Measurements from ENCODE around the gene CRYGN.

The CRYGN gene

GRCh38 chr7:151448261-151449252, 8.6 kb upstream of the CRYGN start:
- TF ChIP-seq CTCF (IDR thresholded peaks at IDR 0.05; ENCODE audit: insufficient read depth, low read length, poor library complexity, severe bottlenecking): peak; percentile 73
- H3K4me3 ChIP-seq (replicated peaks; ENCODE audit: low read depth, low read length): peak overlapping the region; percentile 53
- no peaks in the 10 kb centered on the region; the same call in 1 of the 2 replicates for H3K27me3 ChIP-seq (replicated peaks; ENCODE audit: control insufficient read depth, insufficient read depth, low read length)
- DNase-seq (ENCODE audit: extremely low read depth, insufficient read length): peak; percentile 64
- no peaks in the 10 kb centered on the region for H3K36me3 ChIP-seq (ENCODE audit: control insufficient read depth, insufficient read depth, low read length)

DNA sequence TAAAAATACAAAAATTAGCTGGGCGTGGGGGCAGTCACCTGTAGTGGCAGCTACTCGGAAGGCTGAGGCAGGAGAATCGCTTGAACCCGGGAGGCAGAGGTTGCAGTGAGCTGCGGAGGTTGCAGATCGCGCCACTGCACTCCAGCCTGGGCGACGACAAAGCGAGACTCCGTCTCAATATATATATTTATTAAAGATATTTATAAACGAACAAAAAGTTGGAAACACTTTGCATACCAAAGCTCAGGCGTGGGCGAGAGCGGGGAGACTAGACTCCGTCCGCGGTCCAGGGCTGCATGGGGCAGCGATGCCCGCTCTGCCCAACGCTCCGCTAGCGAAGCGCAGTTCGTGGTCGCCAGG, 7.9 kb upstream of the CRYGN start:
- Histone ChIP-seq H3K27me3 (replicated peaks; ENCODE audit: control insufficient read depth, insufficient read depth, low read length) (no peaks in the 10 kb centered on the region; the same call in none of the 2 replicates), H3K4me3 (replicated peaks; ENCODE audit: low read depth, low read length) (peak overlapping the region; percentile 53)
- TF ChIP-seq CTCF (IDR thresholded peaks at IDR 0.05; ENCODE audit: insufficient read depth, low read length, poor library complexity, severe bottlenecking): no peak

GRCh38 chr7:151447312-151447711, 7.4 kb upstream of the CRYGN start:
- TF ChIP-seq CTCF (IDR thresholded peaks at IDR 0.05; ENCODE audit: insufficient read depth, low read length, poor library complexity, severe bottlenecking): no peak
- no peaks in the 10 kb centered on the region for H3K36me3 ChIP-seq (ENCODE audit: control insufficient read depth, insufficient read depth, low read length)
- DNase-seq (ENCODE audit: extremely low read depth, insufficient read length): no peak
- no peaks in the 10 kb centered on the region; the same call in none of the 2 replicates for H3K27me3 ChIP-seq (replicated peaks; ENCODE audit: control insufficient read depth, insufficient read depth, low read length)
- no peak overlapping the region for H3K4me3 ChIP-seq (replicated peaks; ENCODE audit: low read depth, low read length)

More for the DNA sequence above, 7.9 kb upstream of the CRYGN start:
- H3K36me3 ChIP-seq (ENCODE audit: control insufficient read depth, insufficient read depth, low read length): no peaks in the 10 kb centered on the region
- DNase-seq (ENCODE audit: extremely low read depth, insufficient read length): no peak

- Histone ChIP-seq H3K36me3 (ENCODE audit: control insufficient read depth, insufficient read depth, low read length) (no peaks in the 10 kb centered on the region), H3K27me3 (replicated peaks; ENCODE audit: control insufficient read depth, insufficient read depth, low read length) (no peaks in the 10 kb centered on the region; the same call in 1 of the 2 replicates), H3K4me3 (replicated peaks; ENCODE audit: low read depth, low read length) (no peak overlapping the region)
- no peak for DNase-seq (ENCODE audit: extremely low read depth, insufficient read length)
- TF ChIP-seq CTCF (IDR thresholded peaks at IDR 0.05; ENCODE audit: insufficient read depth, low read length, poor library complexity, severe bottlenecking): no peak
Observed at GRCh38 chr7:151446412-151446811, 6.5 kb upstream of the CRYGN start.

DNA sequence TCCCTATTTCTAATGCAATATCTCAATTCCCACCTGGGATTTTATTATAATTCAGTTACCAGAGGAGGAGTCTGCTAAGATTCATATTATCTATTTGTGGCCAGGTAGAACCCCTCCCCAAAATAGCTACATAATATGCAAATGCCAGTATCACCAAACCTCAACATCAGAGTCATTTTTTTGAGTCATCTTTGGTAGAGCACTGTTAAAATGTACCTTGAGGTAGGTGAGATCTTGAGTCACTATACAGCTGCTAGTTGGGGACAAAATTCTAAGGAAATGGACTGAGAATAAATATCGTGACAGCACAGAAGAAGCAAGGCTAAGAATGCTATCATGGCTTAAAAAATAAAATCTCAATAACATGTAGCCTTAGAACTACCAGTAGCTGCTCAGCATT, 4.7 kb upstream of the CRYGN start:
- DNase-seq (ENCODE audit: extremely low read depth, insufficient read length): no peak
- Histone ChIP-seq H3K4me3 (replicated peaks; ENCODE audit: low read depth, low read length) (no peak overlapping the region), H3K36me3 (ENCODE audit: control insufficient read depth, insufficient read depth, low read length) (no peaks in the 10 kb centered on the region), H3K27me3 (replicated peaks; ENCODE audit: control insufficient read depth, insufficient read depth, low read length) (no peaks in the 10 kb centered on the region; the same call in 1 of the 2 replicates)
- no peak for TF ChIP-seq CTCF (IDR thresholded peaks at IDR 0.05; ENCODE audit: insufficient read depth, low read length, poor library complexity, severe bottlenecking)

Measured in GM06990 (cell line).